GM23248 (cell line): ENCODE measurements around the gene SEL1L. TPM values are rescaled to one million over a fixed set of nuclear protein-coding genes. Genes with fewer than 3 reads are reported as not detected.

ENCODE experiments used
- DNase-seq: peaks from one replicate; pipeline ENCODE4 v3.0.0-alpha.2; 2015
- H2AFZ ChIP-seq: fragments of 200-600 bp; sonication (generic); 2 replicates; pipeline ENCODE4 v1.6.1; 2016; ENCODE audit warnings: antibody characterized with exemption
- H3F3A ChIP-seq: fragments of 200-600 bp; sonication (generic); 2 replicates; pipeline ENCODE4 v1.6.1; 2016; ENCODE audit warnings: mild to moderate bottlenecking, antibody characterized with exemption, mixed run types; ENCODE audit not compliant: insufficient read depth
- H3K27ac ChIP-seq: fragments of 200-600 bp; sonication (generic); 2 replicates; pipeline ENCODE4 v1.5.1; 2016; ENCODE audit warnings: mild to moderate bottlenecking
- H3K27me3 ChIP-seq: fragments of 200-600 bp; sonication (generic); replicated peaks from 2 replicates; pipeline ENCODE4 v1.6.1; 2016; ENCODE audit warnings: mild to moderate bottlenecking; ENCODE audit not compliant: insufficient read depth
- H3K36me3 ChIP-seq: fragments of 200-600 bp; sonication (generic); 2 replicates; pipeline ENCODE4 v1.6.1; 2016; ENCODE audit warnings: low read depth, mild to moderate bottlenecking
- H3K4me1 ChIP-seq: fragments of 200-600 bp; sonication (generic); 2 replicates; pipeline ENCODE4 v1.6.1; 2016; ENCODE audit warnings: mild to moderate bottlenecking; ENCODE audit not compliant: insufficient read depth
- H3K4me2 ChIP-seq: fragments of 200-600 bp; sonication (generic); one replicate; pipeline ENCODE4 v1.6.1; 2016; ENCODE audit warnings: mild to moderate bottlenecking; ENCODE audit not compliant: unreplicated experiment
- H3K4me3 ChIP-seq: fragments of 200-600 bp; sonication (generic); 2 replicates; pipeline ENCODE4 v1.5.1; 2016; ENCODE audit warnings: mild to moderate bottlenecking
- H3K79me2 ChIP-seq: fragments of 200-600 bp; sonication (generic); 2 replicates; pipeline ENCODE4 v1.6.1; 2016; ENCODE audit warnings: mild to moderate bottlenecking; ENCODE audit not compliant: insufficient read depth
- H3K9ac ChIP-seq: fragments of 200-600 bp; sonication (generic); 2 replicates; pipeline ENCODE4 v1.6.1; 2016; ENCODE audit warnings: mild to moderate bottlenecking
- H3K9me2 ChIP-seq: fragments of 200-600 bp; sonication (generic); 2 replicates; pipeline ENCODE4 v1.6.1; 2016; ENCODE audit warnings: mixed run types, mild to moderate bottlenecking, moderate library complexity; ENCODE audit not compliant: insufficient read depth
- H3K9me3 ChIP-seq: fragments of 200-600 bp; sonication (generic); one replicate; pipeline ENCODE4 v1.6.1; 2017; ENCODE audit warnings: low read depth
- H4K20me1 ChIP-seq: fragments of 200-600 bp; sonication (generic); 2 replicates; pipeline ENCODE4 v1.6.0; 2016; ENCODE audit not compliant: insufficient read depth
- EZH2 ChIP-seq: fragments of 200-600 bp; sonication (generic); IDR thresholded peaks from 2 replicates; pipeline ENCODE4 v1.6.1; 2018; ENCODE audit warnings: antibody characterized with exemption, mild to moderate bottlenecking; ENCODE audit not compliant: insufficient read depth, poor library complexity, severe bottlenecking
- EZH2phosphoT487 ChIP-seq: fragments of 200-600 bp; sonication (generic); IDR thresholded peaks from 2 replicates; pipeline ENCODE4 v1.6.1; 2018; ENCODE audit warnings: antibody characterized with exemption, moderate library complexity, mild to moderate bottlenecking, low read depth; ENCODE audit not compliant: insufficient read depth
- WGBS, 2 experiments: methylation state at CpG; one replicate each; pipeline ENCODE4 v1.1.6; 2015 to 2017; ENCODE audit warnings: low lambda C conversion rate in 2 of 2, low coverage in 1 of 2; ENCODE audit errors: missing lambda C conversion rate in 2 of 2; 5-methylcytosine and 5-hydroxymethylcytosine counted together
- in situ Hi-C: fragments of 300-500 bp; cut with MboI; formaldehyde crosslinking; loops from 2 replicates; pipeline ENCODE4 v1.15.0; 2020
- polyA plus RNA-seq: library from polyadenylated mRNA; unstranded; fragments of >200 nt; fragmentation: Nextera tagmentation; extraction: Ambion mirVana; gene quantifications from 2 replicates; pipeline ENCODE4 v1.2.1, GENCODE V29; 2016
- total RNA-seq: library from RNA; depleted of rRNA; stranded (reverse); fragments of >200 nt; shearing (Covaris generic); gene quantifications from 2 replicates; pipeline ENCODE4 v1.2.3, GENCODE V29; 2014

SEL1L gene
- total and polyA plus RNA-seq, 2 experiments from 2014 or later, result 49.4 to 69.2 TPM

- Histone ChIP-seq H3K4me2 (no peak overlapping the region), H3K4me3 (no peak overlapping the region), H3K36me3 (peaks cover 53% of the 10 kb centered on the region), H4K20me1 (no peaks in the 10 kb centered on the region), H3K27ac (no peak overlapping the region), H3F3A (no peaks in the 10 kb centered on the region), H3K4me1 (no peaks in the 10 kb centered on the region), H2AFZ (no peak overlapping the region), H3K9ac (no peak overlapping the region), H3K9me2 (no peaks in the 10 kb centered on the region), H3K79me2 (no peaks in the 10 kb centered on the region), H3K27me3 (no peaks in the 10 kb centered on the region), H3K9me3 (no peaks in the 10 kb centered on the region)
- 96% methylated on average over 3 of the region's 3 CpGs for WGBS, 2 experiments
- TF ChIP-seq EZH2 (no peak), EZH2phosphoT487 (no peak)
- no peak for DNase-seq
- in situ Hi-C loops, result no loop called here
Observed at GRCh38 chr14:81478446-81478845, 55.2 kb downstream of the SEL1L start.

GRCh38 chr14:81476816-81477215 is 56.8 kb downstream of the SEL1L start:
- Histone ChIP-seq H3K4me2 (no peak overlapping the region), H3K36me3 (peaks cover 49% of the 10 kb centered on the region), H3K79me2 (no peaks in the 10 kb centered on the region), H3K27me3 (no peaks in the 10 kb centered on the region), H3K9me3 (no peaks in the 10 kb centered on the region), H3K4me3 (no peak overlapping the region), H3K9me2 (no peaks in the 10 kb centered on the region), H3F3A (no peaks in the 10 kb centered on the region), H2AFZ (no peak overlapping the region), H3K27ac (no peak overlapping the region), H3K4me1 (no peaks in the 10 kb centered on the region), H3K9ac (no peak overlapping the region), H4K20me1 (no peaks in the 10 kb centered on the region)
- no peak for DNase-seq
- WGBS, 2 experiments, result 82 to 91% methylated on average over 5 of the region's 5 CpGs
- TF ChIP-seq EZH2 (no peak), EZH2phosphoT487 (no peak)
- in situ Hi-C loops, result no loop called here

- no peaks in the 10 kb centered on the region for H3K4me1 ChIP-seq
- no peaks in the 10 kb centered on the region for H3K79me2 ChIP-seq
- no peaks in the 10 kb centered on the region for H3F3A ChIP-seq
- H3K36me3 ChIP-seq, result peaks cover 46% of the 10 kb centered on the region
- no peak overlapping the region for H3K4me2 ChIP-seq
- no peaks in the 10 kb centered on the region for H3K9me3 ChIP-seq
- no peaks in the 10 kb centered on the region for H4K20me1 ChIP-seq
- no peaks in the 10 kb centered on the region for H3K9me2 ChIP-seq
- no peak overlapping the region for H3K9ac ChIP-seq
- no peak overlapping the region for H2AFZ ChIP-seq
- no peak for DNase-seq
- WGBS, 2 experiments, result 95 to 96% methylated on average over 5 of the region's 5 CpGs
- no peaks in the 10 kb centered on the region for H3K27me3 ChIP-seq
- TF ChIP-seq EZH2 (no peak), EZH2phosphoT487 (no peak)
- H3K27ac ChIP-seq, result no peak overlapping the region
- no peak overlapping the region for H3K4me3 ChIP-seq
- in situ Hi-C loops, result loop anchor here (25.0 kb wide), 1 partner anchor 488 kb away; no protein-coding TSS in a partner anchor
Observed at GRCh38 chr14:81474685-81475324, 58.8 kb downstream of the SEL1L start.

- H3K27me3 ChIP-seq, result no peaks in the 10 kb centered on the region
- in situ Hi-C loops, result loop anchor here (25.0 kb wide), 1 partner anchor 487 kb away; no protein-coding TSS in a partner anchor
Observed at GRCh38 chr14:81474148-81474492, 59.5 kb downstream of the SEL1L start.

More at GRCh38 chr14:81474148-81474492, 59.5 kb downstream of the SEL1L start:
- Histone ChIP-seq H2AFZ (no peak overlapping the region), H3K4me2 (no peak overlapping the region), H3K9me2 (no peaks in the 10 kb centered on the region), H3K27ac (no peak overlapping the region), H3K4me1 (no peaks in the 10 kb centered on the region), H4K20me1 (no peaks in the 10 kb centered on the region), H3K9me3 (no peaks in the 10 kb centered on the region), H3K9ac (no peak overlapping the region), H3K79me2 (no peaks in the 10 kb centered on the region), H3K36me3 (peaks cover 40% of the 10 kb centered on the region), H3K4me3 (no peak overlapping the region), H3F3A (no peaks in the 10 kb centered on the region)
- DNase-seq, result no peak
- 97 to 98% methylated on average over 2 of the region's 2 CpGs for WGBS, 2 experiments
- TF ChIP-seq EZH2phosphoT487, result no peak
- TF ChIP-seq EZH2, result no peak
